CD4-positive, alpha-beta T cell treated with Interleukin-21 for 1 hour (primary cell): Measurements from ENCODE around the gene TSC22D1.

Experiments
- DNase-seq: peaks from one replicate; pipeline ENCODE4 v3.0.0-alpha.2; 2020

The TSC22D1 gene

GRCh38 chr13:44449999-44450821 lies 125.9 kb downstream of the TSC22D1 start:
- no peak for DNase-seq

GRCh38 chr13:44448875-44449274 lies 127.3 kb downstream of the TSC22D1 start:
- no peak for DNase-seq

GRCh38 chr13:44448373-44448772 lies 127.8 kb downstream of the TSC22D1 start:
- DNase-seq: no peak

- no peak for DNase-seq
These were observed 128.3 kb downstream of the TSC22D1 start for GRCh38 chr13:44447783-44448321.

GRCh38 chr13:44440046-44440608 lies 136.0 kb downstream of the TSC22D1 start:
- DNase-seq: no peak

GRCh38 chr13:44439452-44440024 lies 136.6 kb downstream of the TSC22D1 start:
- no peak for DNase-seq

GRCh38 chr13:44438234-44438579 lies 137.9 kb downstream of the TSC22D1 start:
- no peak for DNase-seq

- DNase-seq: peak; percentile 69
These were observed 138.5 kb downstream of the TSC22D1 start for GRCh38 chr13:44437356-44438233.

GRCh38 chr13:44436589-44437337 lies 139.4 kb downstream of the TSC22D1 start:
- peak; percentile 48 for DNase-seq

- DNase-seq: no peak
These were observed 140.1 kb downstream of the TSC22D1 start for GRCh38 chr13:44435919-44436510.

- peak; percentile 95 for DNase-seq
These were observed 140.8 kb downstream of the TSC22D1 start for GRCh38 chr13:44435142-44435918.

GRCh38 chr13:44434766-44435141 lies 141.4 kb downstream of the TSC22D1 start:
- DNase-seq: no peak

- DNase-seq: no peak
These were observed 142.0 kb downstream of the TSC22D1 start for GRCh38 chr13:44433863-44434765.

- DNase-seq: no peak
These were observed 143.5 kb downstream of the TSC22D1 start for GRCh38 chr13:44432650-44433049.

- DNase-seq: no peak
These were observed 145.0 kb downstream of the TSC22D1 start for GRCh38 chr13:44431150-44431549.

- no peak for DNase-seq
These were observed 146.8 kb downstream of the TSC22D1 start for GRCh38 chr13:44429311-44429710.

- DNase-seq: no peak
These were observed 149.7 kb downstream of the TSC22D1 start for GRCh38 chr13:44426461-44426860.

GRCh38 chr13:44425815-44426078 lies 150.4 kb downstream of the TSC22D1 start:
- DNase-seq: no peak

- no peak for DNase-seq
These were observed 150.9 kb downstream of the TSC22D1 start for GRCh38 chr13:44425041-44425814.
